ENCODE results near the gene OR52B6. TPM values are rescaled to one million over a fixed set of nuclear protein-coding genes. Genes with fewer than 3 reads are reported as not detected.

OR52B6 gene
- total and polyA plus RNA-seq, 2 of the 13 experiments (the other 11 are each of a cell fraction or from before 2014, with no cell fraction given), result not detected

GRCh38 chr11:5611627-5612026, 30.9 kb downstream of the OR52B6 start:
- POLR2A ChIA-PET, result no interaction called here
- in situ Hi-C loops (cut with HindIII; ENCODE audit: extremely low pct_ligation_motif_present, low pct_unique_long_range_greater_than_20kb) (no loop called here), intact Hi-C loops (cut with micrococcal nuclease; ENCODE audit: unreplicated experiment) (no loop called here)
- H2AFZ ChIP-seq (ENCODE audit: low read length), result no peak overlapping the region
- 66% methylated on average over 11 of the region's 11 CpGs for WGBS (ENCODE audit: low lambda C conversion rate)
- DNase-seq (ENCODE audit: low spot score) (no peak), ATAC-seq (peak; percentile 54; the same call in 1 of the 3 replicates), FAIRE-seq (no peak)
- H3K4me2 ChIP-seq (ENCODE audit: low read depth, low read length), result no peak overlapping the region
- H3K27me3 ChIP-seq (ENCODE audit: control insufficient read depth in 1 of 2, insufficient read depth in 2 of 2, low read length in 2 of 2), result peaks cover 0 to 1% of the 10 kb centered on the region in 2 experiments; a peak in 2 of 5 replicates
- no peak overlapping the region for H3K4me3 ChIP-seq (replicated peaks in 1 of 3; ENCODE audit: insufficient read depth in 1 of 3, low read depth in 2 of 3, low read length in 3 of 3)
- no peak overlapping the region for H3K27ac ChIP-seq (ENCODE audit: extremely low read length, insufficient read depth, low read length)
- H3K9ac ChIP-seq (ENCODE audit: insufficient read depth, low read depth, low read length), result no peak overlapping the region
- H3K4me1 ChIP-seq (ENCODE audit: insufficient read depth, low read length), result no peaks in the 10 kb centered on the region
- BruUV-seq (replicated peaks), result no TSS peak
- no peaks in the 10 kb centered on the region for H3K9me3 ChIP-seq (ENCODE audit: low read length)
- H3K79me2 ChIP-seq (ENCODE audit: insufficient read depth, low read length), result no peaks in the 10 kb centered on the region
- no peaks in the 10 kb centered on the region for H4K20me1 ChIP-seq (ENCODE audit: insufficient read depth, low read length)
- H3K36me3 ChIP-seq (replicated peaks in 1 of 2; ENCODE audit: control insufficient read depth in 1 of 2, insufficient read depth in 2 of 2, low read length in 2 of 2), result no peaks in the 10 kb centered on the region
- CTCF ChIA-PET (ENCODE audit: low intra/inter-chr PET ratio, low total read pairs), result no interaction called here
- no peak for TF ChIP-seq ARID3A (IDR thresholded peaks at IDR 0.05; ENCODE audit: low read depth, low read length)
- TF ChIP-seq GATAD1 (CRISPR knock-in tag; IDR thresholded peaks at IDR 0.05), result no peak
- TF ChIP-seq CHD4 (IDR thresholded peaks at IDR 0.05; ENCODE audit: borderline replicate concordance, low read length), result no peak
- TF ChIP-seq YY1 (IDR thresholded peaks at IDR 0.05; ENCODE audit: insufficient read depth, insufficient replicate concordance, low read depth, low read length), result no peak
- no peak for TF ChIP-seq HNF4A (CRISPR knock-in tag; IDR thresholded peaks at IDR 0.05)
- TF ChIP-seq AHR (CRISPR knock-in tag; IDR thresholded peaks at IDR 0.05), result no peak
- TF ChIP-seq DDIT3 (CRISPR knock-in tag; IDR thresholded peaks at IDR 0.05), result no peak
- no peak for TF ChIP-seq RELA (CRISPR knock-in tag; IDR thresholded peaks at IDR 0.05)
- no peak for TF ChIP-seq ZNF318 (CRISPR knock-in tag; IDR thresholded peaks at IDR 0.05)
- TF ChIP-seq ZUFSP (CRISPR knock-in tag; IDR thresholded peaks at IDR 0.05; ENCODE audit: borderline replicate concordance), result no peak
- no peak for TF ChIP-seq SNAPC5 (CRISPR knock-in tag; IDR thresholded peaks at IDR 0.05; ENCODE audit: borderline replicate concordance)
- no peak for TF ChIP-seq NR2C2 (CRISPR knock-in tag; IDR thresholded peaks at IDR 0.05; ENCODE audit: borderline replicate concordance)
- no peak for TF ChIP-seq ZNF766 (CRISPR knock-in tag; IDR thresholded peaks at IDR 0.05; ENCODE audit: borderline replicate concordance)
